ENCODE results near the gene EXOC6B.
A peak's percentile ranks its signal among the peaks of the same experiment; 100 is the strongest.

Gene EXOC6B

DNA sequence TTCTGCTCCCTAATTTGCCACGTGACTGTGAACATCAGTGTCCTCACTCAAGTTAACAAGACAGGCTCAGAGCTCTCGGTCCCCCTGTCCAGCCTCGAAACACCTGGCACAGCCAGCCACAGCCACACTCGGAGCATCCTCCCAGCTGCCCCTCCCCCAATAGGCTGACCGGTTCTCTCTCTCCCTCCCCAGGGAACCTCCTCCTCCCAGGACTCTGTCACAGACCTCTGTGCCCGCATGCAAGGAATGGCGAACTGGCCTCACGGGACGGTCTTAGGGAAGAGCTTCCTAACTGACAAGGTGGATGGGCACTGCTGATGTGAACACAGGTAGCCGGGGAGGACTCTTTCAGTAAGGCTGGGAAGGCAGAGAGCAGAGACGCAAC, 697.0 kb downstream of the EXOC6B start:
- TF ChIP-seq ZBTB7A (IDR thresholded peaks at IDR 0.05; ENCODE audit: low read depth), result no peak
- no peak for TF ChIP-seq TEAD4 (IDR thresholded peaks at IDR 0.05)
- no peak for TF ChIP-seq EGR1 (IDR thresholded peaks at IDR 0.05)
- TF ChIP-seq, protein P1, sequence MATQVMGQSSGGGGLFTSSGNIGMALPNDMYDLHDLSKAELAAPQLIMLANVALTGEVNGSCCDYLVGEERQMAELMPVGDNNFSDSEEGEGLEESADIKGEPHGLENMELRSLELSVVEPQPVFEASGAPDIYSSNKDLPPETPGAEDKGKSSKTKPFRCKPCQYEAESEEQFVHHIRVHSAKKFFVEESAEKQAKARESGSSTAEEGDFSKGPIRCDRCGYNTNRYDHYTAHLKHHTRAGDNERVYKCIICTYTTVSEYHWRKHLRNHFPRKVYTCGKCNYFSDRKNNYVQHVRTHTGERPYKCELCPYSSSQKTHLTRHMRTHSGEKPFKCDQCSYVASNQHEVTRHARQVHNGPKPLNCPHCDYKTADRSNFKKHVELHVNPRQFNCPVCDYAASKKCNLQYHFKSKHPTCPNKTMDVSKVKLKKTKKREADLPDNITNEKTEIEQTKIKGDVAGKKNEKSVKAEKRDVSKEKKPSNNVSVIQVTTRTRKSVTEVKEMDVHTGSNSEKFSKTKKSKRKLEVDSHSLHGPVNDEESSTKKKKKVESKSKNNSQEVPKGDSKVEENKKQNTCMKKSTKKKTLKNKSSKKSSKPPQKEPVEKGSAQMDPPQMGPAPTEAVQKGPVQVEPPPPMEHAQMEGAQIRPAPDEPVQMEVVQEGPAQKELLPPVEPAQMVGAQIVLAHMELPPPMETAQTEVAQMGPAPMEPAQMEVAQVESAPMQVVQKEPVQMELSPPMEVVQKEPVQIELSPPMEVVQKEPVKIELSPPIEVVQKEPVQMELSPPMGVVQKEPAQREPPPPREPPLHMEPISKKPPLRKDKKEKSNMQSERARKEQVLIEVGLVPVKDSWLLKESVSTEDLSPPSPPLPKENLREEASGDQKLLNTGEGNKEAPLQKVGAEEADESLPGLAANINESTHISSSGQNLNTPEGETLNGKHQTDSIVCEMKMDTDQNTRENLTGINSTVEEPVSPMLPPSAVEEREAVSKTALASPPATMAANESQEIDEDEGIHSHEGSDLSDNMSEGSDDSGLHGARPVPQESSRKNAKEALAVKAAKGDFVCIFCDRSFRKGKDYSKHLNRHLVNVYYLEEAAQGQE (IDR thresholded peaks at IDR 0.05; ENCODE audit: low read depth), result no peak
- TF ChIP-seq CREB1 (IDR thresholded peaks at IDR 0.05; ENCODE audit: low read depth), result no peak
- no peak for TF ChIP-seq YY1 (IDR thresholded peaks at IDR 0.05; ENCODE audit: low read depth)
- TF ChIP-seq, protein P2, sequence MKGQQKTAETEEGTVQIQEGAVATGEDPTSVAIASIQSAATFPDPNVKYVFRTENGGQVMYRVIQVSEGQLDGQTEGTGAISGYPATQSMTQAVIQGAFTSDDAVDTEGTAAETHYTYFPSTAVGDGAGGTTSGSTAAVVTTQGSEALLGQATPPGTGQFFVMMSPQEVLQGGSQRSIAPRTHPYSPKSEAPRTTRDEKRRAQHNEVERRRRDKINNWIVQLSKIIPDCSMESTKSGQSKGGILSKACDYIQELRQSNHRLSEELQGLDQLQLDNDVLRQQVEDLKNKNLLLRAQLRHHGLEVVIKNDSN (IDR thresholded peaks at IDR 0.05), result no peak
- TF ChIP-seq TCF12 (IDR thresholded peaks at IDR 0.05; ENCODE audit: low read depth), result no peak
- no peak for TF ChIP-seq FOXM1 (IDR thresholded peaks at IDR 0.05; ENCODE audit: borderline replicate concordance, low read depth)
- TF ChIP-seq NFIC (IDR thresholded peaks at IDR 0.05), result no peak
- TF ChIP-seq, protein P3, sequence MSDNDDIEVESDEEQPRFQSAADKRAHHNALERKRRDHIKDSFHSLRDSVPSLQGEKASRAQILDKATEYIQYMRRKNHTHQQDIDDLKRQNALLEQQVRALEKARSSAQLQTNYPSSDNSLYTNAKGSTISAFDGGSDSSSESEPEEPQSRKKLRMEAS (IDR thresholded peaks at IDR 0.05), result no peak
- TF ChIP-seq CEBPB (IDR thresholded peaks at IDR 0.05), result no peak
- no peak for TF ChIP-seq TAF1 (IDR thresholded peaks at IDR 0.05; ENCODE audit: low read depth)
- no peak for TF ChIP-seq RAD21 (IDR thresholded peaks at IDR 0.05; ENCODE audit: low read depth)
- TF ChIP-seq EP300 (IDR thresholded peaks at IDR 0.05; ENCODE audit: borderline replicate concordance), result no peak

DNA sequence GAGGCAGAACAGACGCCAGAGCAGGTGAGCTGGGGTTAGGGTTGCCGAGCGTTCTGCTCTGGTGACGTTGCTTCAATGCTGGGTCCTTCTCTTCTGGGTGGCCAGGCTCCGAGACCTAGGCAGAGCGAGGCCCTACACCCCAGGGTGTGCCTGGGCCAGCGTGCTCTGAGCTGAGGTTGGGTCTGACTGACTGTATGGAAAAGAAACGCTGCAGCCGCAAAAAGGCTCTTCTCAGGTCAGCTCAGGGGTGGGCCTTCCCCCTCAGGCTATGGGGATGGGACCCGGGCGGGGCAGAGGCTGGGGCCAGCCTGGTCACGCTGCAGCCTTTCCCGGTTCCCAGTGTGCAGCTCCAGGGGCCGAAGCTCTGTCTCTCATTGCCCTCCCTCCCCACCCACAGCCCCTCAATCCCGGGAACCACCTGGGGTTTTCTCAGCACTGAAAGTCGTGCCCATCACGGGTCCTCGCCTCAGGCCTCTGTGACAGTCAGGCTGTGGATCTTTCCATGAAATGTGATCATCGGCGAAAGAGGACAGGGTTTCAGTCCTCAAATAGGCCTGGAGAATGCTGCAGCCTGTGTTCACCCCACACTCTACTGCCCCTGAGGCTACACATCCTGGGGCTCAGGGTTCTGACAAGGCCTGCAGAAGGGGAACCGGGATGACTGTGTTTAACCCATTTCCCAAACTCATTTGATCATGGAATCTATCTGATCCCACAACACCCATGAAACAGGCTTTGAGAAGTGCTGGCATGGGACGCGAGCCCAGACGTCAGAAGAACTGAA, 697.6 kb downstream of the EXOC6B start:
- TF ChIP-seq EP300 (IDR thresholded peaks at IDR 0.05; ENCODE audit: borderline replicate concordance), result no peak
- TF ChIP-seq, protein P2 (IDR thresholded peaks at IDR 0.05), result no peak
- TF ChIP-seq, protein P1 (IDR thresholded peaks at IDR 0.05; ENCODE audit: low read depth), result no peak
- no peak for TF ChIP-seq TEAD4 (IDR thresholded peaks at IDR 0.05)
- TF ChIP-seq TCF12 (IDR thresholded peaks at IDR 0.05; ENCODE audit: low read depth), result no peak

DNA sequence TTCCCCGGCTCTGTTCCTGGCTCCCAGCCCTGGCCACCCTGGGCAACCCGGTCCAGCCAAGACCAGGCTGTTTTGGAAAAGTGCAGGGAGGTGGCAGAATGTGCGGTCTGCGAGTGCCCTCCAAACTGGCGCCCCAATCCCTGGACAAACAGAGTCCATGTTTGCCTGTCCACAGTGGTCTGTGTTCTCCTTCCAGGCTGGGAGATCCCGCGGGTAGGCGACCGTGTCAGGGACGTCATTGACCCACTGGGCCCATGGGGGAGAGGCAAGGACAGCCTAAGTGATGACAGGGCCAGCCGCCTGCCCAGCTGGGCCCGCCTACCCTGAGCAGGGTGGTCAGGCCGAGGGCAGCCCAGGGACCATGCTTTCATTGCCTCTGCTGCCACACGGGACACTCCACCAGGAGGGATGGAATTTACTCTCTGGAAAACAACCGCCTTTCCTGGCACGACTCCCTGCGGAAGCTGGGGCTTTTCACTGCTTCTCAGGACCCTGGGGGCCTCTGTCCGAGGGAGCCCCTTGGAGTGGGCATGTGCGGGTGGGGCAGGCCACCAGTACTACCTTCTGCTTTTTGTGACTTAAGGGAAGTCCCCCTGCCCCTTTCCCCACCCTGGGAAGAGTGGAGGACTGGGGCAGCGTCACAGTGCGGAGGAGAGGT, 698.3 kb downstream of the EXOC6B start:
- TF ChIP-seq, protein P3 (IDR thresholded peaks at IDR 0.05), result no peak
- no peak for TF ChIP-seq TEAD4 (IDR thresholded peaks at IDR 0.05)
- no peak for TF ChIP-seq ZBTB7A (IDR thresholded peaks at IDR 0.05; ENCODE audit: low read depth)
- TF ChIP-seq CREB1 (IDR thresholded peaks at IDR 0.05; ENCODE audit: low read depth), result no peak
- TF ChIP-seq EGR1 (IDR thresholded peaks at IDR 0.05), result no peak
- TF ChIP-seq TAF1 (IDR thresholded peaks at IDR 0.05; ENCODE audit: low read depth), result no peak
- TF ChIP-seq NFIC (IDR thresholded peaks at IDR 0.05), result no peak

DNA sequence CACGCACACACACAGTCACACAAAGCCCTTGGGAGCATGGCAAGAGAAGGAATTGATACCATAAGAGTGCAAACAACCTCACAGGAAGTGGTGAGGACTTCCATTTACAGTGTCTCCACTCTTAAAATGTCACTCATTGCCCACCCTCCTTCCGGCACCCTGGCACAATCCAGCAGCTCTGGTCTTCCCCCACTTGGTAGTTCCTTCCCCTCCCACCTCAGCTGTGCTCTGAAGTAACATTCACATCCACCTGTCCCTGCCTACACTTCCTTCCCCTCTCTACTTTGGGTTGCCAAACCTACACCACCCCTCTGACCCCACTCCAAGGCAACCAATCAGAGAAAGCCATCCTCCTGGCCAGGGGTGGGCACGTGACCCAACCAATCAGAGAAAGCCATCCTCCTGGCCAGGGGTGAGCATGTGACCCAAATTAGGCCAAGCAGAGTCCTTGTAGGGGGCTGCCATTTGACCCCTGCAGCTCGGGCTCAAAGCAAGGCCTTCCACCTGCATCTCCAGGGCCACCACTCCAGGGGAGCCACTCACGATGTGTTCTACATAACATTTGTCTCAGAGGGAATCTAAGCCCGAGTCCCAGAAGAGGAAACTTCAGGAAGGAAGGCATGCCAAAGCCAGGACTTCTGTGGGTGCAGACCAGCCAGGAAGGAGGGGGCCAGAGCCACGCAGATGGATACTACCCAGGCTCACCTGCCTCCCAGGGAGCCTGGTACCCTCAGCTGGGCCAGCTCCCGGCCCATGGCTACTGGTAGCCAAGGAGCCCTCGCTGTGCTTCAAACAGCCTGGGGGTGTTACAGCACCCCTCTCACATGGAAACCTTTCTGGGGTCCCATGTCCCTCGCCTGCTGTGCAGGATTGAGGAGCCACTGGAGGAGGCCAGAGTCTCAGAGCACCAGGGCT, 699.4 kb downstream of the EXOC6B start:
- TF ChIP-seq, protein P2 (IDR thresholded peaks at IDR 0.05), result peak; percentile 38; the same call in 1 of the 2 replicates
- TF ChIP-seq, protein P3 (IDR thresholded peaks at IDR 0.05), result no peak
